ENCODE data around the gene SLC49A4. TPM values are rescaled to one million over a fixed set of nuclear protein-coding genes. Genes with fewer than 3 reads are reported as not detected.

SLC49A4 gene
- total RNA-seq, 4 donors from 2014 or later, result 2.4 to 29.9 (median 20.1) TPM

DNA sequence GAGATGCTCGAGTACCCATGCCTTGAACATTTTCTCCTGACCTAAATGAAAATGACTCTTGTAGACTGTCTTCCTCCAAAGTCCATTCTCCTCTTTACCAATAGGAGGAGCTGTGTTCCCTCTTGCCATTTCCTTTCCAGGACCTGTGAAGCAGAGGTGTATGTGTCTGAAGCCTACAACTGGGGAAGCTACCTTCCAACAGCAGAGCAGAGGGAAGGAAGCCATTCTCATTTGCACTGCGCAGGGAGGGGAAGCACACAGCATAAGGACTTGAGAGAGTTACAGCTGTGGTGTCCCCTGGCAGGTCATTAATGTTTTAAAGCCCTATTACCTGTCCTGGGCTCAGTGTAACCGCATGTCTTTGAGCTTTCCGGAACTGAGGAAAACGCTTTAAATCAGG, 39.9 kb upstream of the SLC49A4 start:
- no peak for DNase-seq
- Histone ChIP-seq H3K9me3 (no peaks in the 10 kb centered on the region), H3K27ac (no peak overlapping the region), H3K4me3 (no peak overlapping the region), H3K27me3 (no peaks in the 10 kb centered on the region), H3K4me1 (no peaks in the 10 kb centered on the region), H3K36me3 (peaks cover 0 to 6% (median 2%) of the 10 kb centered on the region in 4 donors)
- TF ChIP-seq POLR2A (IDR thresholded peaks at IDR 0.05) (no peak), CTCF (IDR thresholded peaks at IDR 0.05) (peak; percentile 63 to 77 (median 72))
- in situ Hi-C loops (cut with MboI; ENCODE audit: low pct_ligation_motif_present in 1 of 4, low pct_unique_long_range_greater_than_20kb in 1 of 4, low sequenced_read_pairs in 3 of 4), result no loop called here
- intact Hi-C loops (cut with DNase I; ENCODE audit: low total_unique reads), result no loop called here
- WGBS, 2 donors (ENCODE audit: low coverage in 1 of 2), result 77 to 81% methylated on average over 5 of the region's 5 CpGs

GRCh38 chr3:122755491-122755890, 39.4 kb upstream of the SLC49A4 start:
- Histone ChIP-seq H3K4me1 (no peaks in the 10 kb centered on the region), H3K4me3 (no peak overlapping the region), H3K9me3 (no peaks in the 10 kb centered on the region), H3K36me3 (peaks cover 0 to 4% (median 1%) of the 10 kb centered on the region in 4 donors), H3K27ac (no peak overlapping the region), H3K27me3 (no peaks in the 10 kb centered on the region)
- 85 to 92% methylated on average over 2 of the region's 2 CpGs for WGBS, 2 donors (ENCODE audit: low coverage in 1 of 2)
- intact Hi-C loops (cut with DNase I; ENCODE audit: low total_unique reads), result no loop called here
- no peak for DNase-seq
- TF ChIP-seq POLR2A (IDR thresholded peaks at IDR 0.05), result no peak
- no peak for TF ChIP-seq CTCF (IDR thresholded peaks at IDR 0.05)
- TF ChIP-seq EP300 (IDR thresholded peaks at IDR 0.05; ENCODE audit: low read depth), result no peak
- TF ChIP-seq POLR2AphosphoS5 (IDR thresholded peaks at IDR 0.05), result no peak
- in situ Hi-C loops (cut with MboI; ENCODE audit: low pct_ligation_motif_present in 1 of 4, low pct_unique_long_range_greater_than_20kb in 1 of 4, low sequenced_read_pairs in 3 of 4), result no loop called here

DNA sequence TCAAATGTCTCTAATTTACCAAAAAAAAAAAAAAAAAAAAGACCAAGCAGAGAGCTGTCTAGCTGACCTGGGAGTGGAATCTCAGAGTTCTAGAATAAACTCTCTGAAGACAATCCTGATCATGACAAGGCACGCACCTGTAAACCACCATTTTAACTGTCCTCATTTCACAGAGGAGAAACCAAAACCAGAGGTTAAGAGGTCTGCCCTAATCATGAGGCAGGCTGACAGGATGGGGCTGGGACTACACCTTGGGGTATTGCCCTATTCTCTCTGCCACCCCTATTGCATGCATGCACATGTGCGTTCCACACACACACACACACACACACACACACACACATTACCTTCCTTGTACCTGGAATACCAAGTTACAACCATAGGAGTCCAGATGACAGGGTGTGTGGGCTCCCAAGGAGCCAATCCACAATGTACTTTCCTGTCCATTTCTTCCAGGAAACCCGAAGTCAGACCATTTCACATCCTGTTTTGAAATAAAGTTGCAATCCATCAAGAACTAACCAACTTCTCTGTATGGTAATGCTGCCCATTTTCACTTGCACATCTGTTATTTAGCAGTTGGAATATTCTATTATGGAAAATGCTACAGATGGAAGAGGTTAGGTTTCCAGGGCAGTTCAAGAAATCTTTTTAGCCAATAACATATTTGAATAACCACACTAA, 35.9 kb upstream of the SLC49A4 start:
- Histone ChIP-seq H3K4me3 (no peak overlapping the region), H3K27me3 (no peaks in the 10 kb centered on the region), H3K36me3 (no peaks in the 10 kb centered on the region), H3K27ac (no peak overlapping the region), H3K4me1 (no peaks in the 10 kb centered on the region), H3K9me3 (no peaks in the 10 kb centered on the region)
- DNase-seq, result no peak
- in situ Hi-C loops (cut with MboI; ENCODE audit: low pct_ligation_motif_present in 1 of 4, low pct_unique_long_range_greater_than_20kb in 1 of 4, low sequenced_read_pairs in 3 of 4), result no loop called here
- WGBS, 2 donors (ENCODE audit: low coverage in 1 of 2), result 43 to 83% methylated on average over 1 to 3 of the region's 3 CpGs
- TF ChIP-seq EP300 (IDR thresholded peaks at IDR 0.05; ENCODE audit: low read depth), result no peak
- intact Hi-C loops (cut with DNase I; ENCODE audit: low total_unique reads), result no loop called here

GRCh38 chr3:122760453-122761271, 34.2 kb upstream of the SLC49A4 start:
- Histone ChIP-seq H3K27me3 (no peaks in the 10 kb centered on the region), H3K9me3 (no peaks in the 10 kb centered on the region), H3K27ac (no peak overlapping the region), H3K36me3 (no peaks in the 10 kb centered on the region), H3K4me1 (no peaks in the 10 kb centered on the region), H3K4me3 (no peak overlapping the region)
- in situ Hi-C loops (cut with MboI; ENCODE audit: low pct_ligation_motif_present in 1 of 4, low pct_unique_long_range_greater_than_20kb in 1 of 4, low sequenced_read_pairs in 3 of 4), result no loop called here
- intact Hi-C loops (cut with DNase I; ENCODE audit: low total_unique reads), result no loop called here
- no peak for DNase-seq
- no peak for TF ChIP-seq POLR2A (IDR thresholded peaks at IDR 0.05)
- TF ChIP-seq EP300 (IDR thresholded peaks at IDR 0.05; ENCODE audit: low read depth), result no peak
- TF ChIP-seq POLR2AphosphoS5 (IDR thresholded peaks at IDR 0.05), result no peak
- no peak for TF ChIP-seq CTCF (IDR thresholded peaks at IDR 0.05)
- 87 to 93% methylated on average over 3 of the region's 3 CpGs for whole genome bisulfite sequencing, 2 donors (ENCODE audit: low coverage in 1 of 2)
